Stimulated activated effector memory CD8-positive, alpha-beta T cell treated with anti-CD3 and anti-CD28 coated beads, Interleukin-12 subunit alpha, Interleukin-12 subunit beta, amount 100 ng/mL, for 72 hours (primary cell): ENCODE measurements around the gene NUMB.
"Not testable (repeated sequence)": the region's sequence is repeated elsewhere in the genome, so short reads cannot be mapped to it uniquely, and the experiment has no call there.

Experiments
- ATAC-seq: fragments of 150-1000 bp; cut with Tn5 transposase; 2 replicates; pipeline ENCODE4 v1.10.0; 2021
- DNase-seq, 2 donors: peaks; one replicate each; pipeline ENCODE4 v3.0.0; 2021 to 2022; ENCODE audit warnings: low spot score in 2 of 2
- H3K27ac Mint-ChIP-seq: one replicate; pipeline ENCODE4 v1.8.0; 2022; ENCODE audit warnings: mild to moderate bottlenecking, mixed read lengths
- H3K36me3 Mint-ChIP-seq: one replicate; pipeline ENCODE4 v1.8.0; 2022; ENCODE audit warnings: mild to moderate bottlenecking, mixed read lengths
- H3K4me1 Mint-ChIP-seq: one replicate; pipeline ENCODE4 v1.8.0; 2022; ENCODE audit warnings: mixed read lengths
- H3K4me3 Mint-ChIP-seq: one replicate; pipeline ENCODE4 v1.8.0; 2022; ENCODE audit warnings: mild to moderate bottlenecking, mixed read lengths
- H3K9me3 Mint-ChIP-seq: one replicate; pipeline ENCODE4 v1.8.0; 2022; ENCODE audit warnings: mixed read lengths

The NUMB gene

GRCh38 chr14:73406248-73406647 lies 52.1 kb downstream of the NUMB start:
- DNase-seq, H3K27ac Mint-ChIP-seq, ATAC-seq, H3K9me3 Mint-ChIP-seq, H3K4me1 Mint-ChIP-seq, H3K4me3 Mint-ChIP-seq: not testable (repeated sequence)
- peaks cover 37% of the 10 kb centered on the region for H3K36me3 Mint-ChIP-seq

GRCh38 chr14:73403181-73403752 lies 55.1 kb downstream of the NUMB start:
- H3K4me3 Mint-ChIP-seq = no peak overlapping the region
- H3K27ac Mint-ChIP-seq = peak overlapping the region; percentile 43
- DNase-seq (no peak), ATAC-seq (no peak)
- H3K36me3 Mint-ChIP-seq = peaks cover 21% of the 10 kb centered on the region
- H3K4me1 Mint-ChIP-seq = no peaks in the 10 kb centered on the region
- no peaks in the 10 kb centered on the region for H3K9me3 Mint-ChIP-seq

DNA sequence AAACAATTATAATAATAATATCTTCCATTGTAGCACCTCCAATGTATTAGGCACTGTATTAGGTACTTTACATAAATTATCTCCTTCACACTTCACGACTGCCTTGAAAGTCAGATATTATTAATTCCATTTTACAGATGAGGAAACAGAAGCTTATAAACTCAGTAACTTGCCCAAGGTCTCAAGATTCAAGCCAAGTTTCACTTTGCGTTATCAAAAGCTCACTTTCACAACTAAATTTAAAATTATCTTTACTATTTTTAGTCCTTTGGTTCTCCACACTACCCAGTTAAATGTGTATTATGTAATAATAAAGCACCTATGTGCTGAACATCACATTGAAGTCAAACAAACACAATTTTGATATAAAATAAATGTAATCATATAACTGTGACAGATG lies 55.8 kb downstream of the NUMB start:
- Mint-ChIP-seq H3K4me1 (no peaks in the 10 kb centered on the region), H3K36me3 (peaks cover 14% of the 10 kb centered on the region), H3K9me3 (no peaks in the 10 kb centered on the region), H3K4me3 (no peak overlapping the region), H3K27ac (peak overlapping the region; percentile 43)
- DNase-seq (no peak), ATAC-seq (no peak)

GRCh38 chr14:73397810-73398209 lies 60.5 kb downstream of the NUMB start:
- no peak overlapping the region for H3K4me3 Mint-ChIP-seq
- H3K9me3 Mint-ChIP-seq = no peaks in the 10 kb centered on the region
- ATAC-seq = no peak
- H3K36me3 Mint-ChIP-seq = peaks cover 5% of the 10 kb centered on the region
- H3K4me1 Mint-ChIP-seq = peaks cover 11% of the 10 kb centered on the region
- H3K27ac Mint-ChIP-seq = no peak overlapping the region
- DNase-seq = no peak

DNA sequence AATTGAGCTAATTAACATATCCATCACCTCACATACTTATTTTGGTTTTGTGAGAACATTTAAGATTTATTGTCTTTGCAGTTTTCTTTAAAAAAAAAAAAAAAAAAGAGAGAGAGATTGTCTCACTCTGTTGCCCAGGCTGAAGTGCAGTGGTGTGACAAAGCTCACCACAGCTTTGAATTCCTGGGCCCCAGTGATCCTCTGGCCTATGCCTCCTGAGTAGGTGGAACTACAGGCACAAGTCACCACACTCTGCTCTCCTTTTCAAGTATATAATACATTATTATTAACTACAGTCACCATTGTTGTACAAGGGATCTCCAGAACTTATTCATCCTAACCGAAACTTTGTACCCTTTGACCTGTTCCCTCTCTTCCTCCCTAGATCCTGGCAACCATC lies 64.0 kb downstream of the NUMB start:
- ATAC-seq = no peak
- H3K4me1 Mint-ChIP-seq = peaks cover 20% of the 10 kb centered on the region
- H3K36me3 Mint-ChIP-seq = no peaks in the 10 kb centered on the region
- no peak for DNase-seq
- no peaks in the 10 kb centered on the region for H3K9me3 Mint-ChIP-seq
- H3K4me3 Mint-ChIP-seq = no peak overlapping the region
- no peak overlapping the region for H3K27ac Mint-ChIP-seq

DNA sequence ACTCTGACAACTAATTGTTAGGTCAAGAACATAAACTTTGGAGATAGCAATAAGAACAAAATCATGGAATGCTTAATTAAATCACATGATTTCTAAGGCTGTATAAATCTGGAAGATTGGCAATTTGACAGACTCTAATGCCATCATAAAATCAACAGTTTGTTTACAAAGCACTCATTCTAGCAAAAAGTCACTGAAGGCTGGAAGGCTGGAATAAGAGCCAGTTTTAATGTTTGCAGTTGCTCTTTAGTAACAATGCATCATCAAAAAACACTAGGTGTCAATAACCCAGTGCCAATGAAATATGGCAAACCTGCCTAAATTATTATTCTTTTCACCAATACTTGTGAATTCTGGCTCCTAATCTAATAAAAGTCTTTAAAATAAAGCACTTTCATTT lies 65.0 kb downstream of the NUMB start:
- peaks cover 20% of the 10 kb centered on the region for H3K4me1 Mint-ChIP-seq
- no peak overlapping the region for H3K27ac Mint-ChIP-seq
- H3K9me3 Mint-ChIP-seq = no peaks in the 10 kb centered on the region
- DNase-seq = no peak
- peak overlapping the region; percentile 0 for H3K4me3 Mint-ChIP-seq
- ATAC-seq = no peak
- H3K36me3 Mint-ChIP-seq = no peaks in the 10 kb centered on the region

DNA sequence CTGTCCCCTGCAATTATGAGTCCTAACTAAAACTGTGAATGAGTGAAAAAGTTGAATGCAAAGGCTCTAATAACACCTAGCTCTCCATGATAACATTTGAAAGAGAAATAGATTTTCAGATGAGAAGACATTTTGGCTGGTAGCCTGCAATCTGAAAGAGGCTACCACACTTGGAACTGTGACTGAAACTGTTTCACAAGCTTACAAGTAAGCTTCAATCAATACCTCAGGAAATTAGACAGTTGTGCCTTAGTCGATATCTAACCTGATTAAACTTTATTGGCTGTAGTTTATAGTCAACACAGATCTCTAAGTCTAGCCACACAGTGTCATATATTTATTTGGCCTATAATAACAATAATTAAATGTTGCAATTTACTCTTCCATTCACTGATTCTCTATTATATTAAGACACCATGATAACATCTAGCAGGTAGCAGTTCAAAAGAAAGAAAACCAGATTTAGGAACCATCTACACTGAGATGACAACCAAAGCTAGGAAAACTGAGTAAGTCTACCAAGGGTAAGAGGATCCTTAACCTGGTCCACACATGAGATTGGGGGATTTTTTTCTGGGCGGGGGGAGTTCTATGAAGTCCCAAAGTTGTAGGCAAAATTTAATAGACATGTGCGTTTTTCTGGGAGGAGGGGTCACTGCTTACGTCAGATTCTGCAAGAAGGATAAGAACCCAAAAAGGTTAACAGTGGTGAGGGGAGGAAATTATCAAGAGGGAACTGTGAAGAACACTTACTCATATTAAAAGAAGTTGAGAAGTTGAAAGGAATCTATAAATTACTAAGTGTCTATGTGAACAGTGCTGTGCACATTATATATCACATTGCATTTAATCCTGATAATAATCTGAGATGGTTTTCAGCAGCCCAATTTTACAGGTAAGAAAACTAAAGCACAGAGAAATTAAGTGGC lies 65.8 kb downstream of the NUMB start:
- peaks cover 20% of the 10 kb centered on the region for H3K4me1 Mint-ChIP-seq
- H3K27ac Mint-ChIP-seq = peak overlapping the region; percentile 2
- no peaks in the 10 kb centered on the region for H3K36me3 Mint-ChIP-seq
- peak overlapping the region; percentile 0 for H3K4me3 Mint-ChIP-seq
- DNase-seq (peak in 1 of 2 donors; percentile 53), ATAC-seq (peak; percentile 93)
- H3K9me3 Mint-ChIP-seq = no peaks in the 10 kb centered on the region

DNA sequence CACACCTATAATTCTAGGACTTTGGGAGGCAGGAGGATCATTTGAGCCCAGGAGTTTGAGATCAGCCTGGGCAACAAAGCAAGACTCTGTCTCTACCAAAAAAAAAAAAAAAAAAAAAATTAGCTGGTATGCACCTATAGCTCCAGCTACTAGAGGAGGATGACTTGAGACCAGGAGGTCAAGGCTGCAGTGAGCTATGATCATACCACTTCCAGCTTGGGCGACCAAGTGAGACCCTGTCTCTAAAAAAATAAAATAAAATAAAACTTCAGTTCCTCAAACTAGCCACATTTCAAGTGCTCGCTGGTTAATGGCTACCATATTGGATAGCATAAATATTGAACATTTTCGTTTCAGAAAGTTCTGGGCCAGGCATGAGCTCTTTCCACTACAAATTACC lies 70.5 kb downstream of the NUMB start:
- H3K36me3 Mint-ChIP-seq, DNase-seq, H3K4me3 Mint-ChIP-seq, H3K9me3 Mint-ChIP-seq, H3K4me1 Mint-ChIP-seq, H3K27ac Mint-ChIP-seq, ATAC-seq: not testable (repeated sequence)

- DNase-seq (no peak), ATAC-seq (no peak)
- no peaks in the 10 kb centered on the region for H3K36me3 Mint-ChIP-seq
- H3K4me3 Mint-ChIP-seq = no peak overlapping the region
- H3K9me3 Mint-ChIP-seq = peaks cover 9% of the 10 kb centered on the region
- no peaks in the 10 kb centered on the region for H3K4me1 Mint-ChIP-seq
- no peak overlapping the region for H3K27ac Mint-ChIP-seq
Measured at GRCh38 chr14:73386342-73386741, 72.0 kb downstream of the NUMB start.

DNA sequence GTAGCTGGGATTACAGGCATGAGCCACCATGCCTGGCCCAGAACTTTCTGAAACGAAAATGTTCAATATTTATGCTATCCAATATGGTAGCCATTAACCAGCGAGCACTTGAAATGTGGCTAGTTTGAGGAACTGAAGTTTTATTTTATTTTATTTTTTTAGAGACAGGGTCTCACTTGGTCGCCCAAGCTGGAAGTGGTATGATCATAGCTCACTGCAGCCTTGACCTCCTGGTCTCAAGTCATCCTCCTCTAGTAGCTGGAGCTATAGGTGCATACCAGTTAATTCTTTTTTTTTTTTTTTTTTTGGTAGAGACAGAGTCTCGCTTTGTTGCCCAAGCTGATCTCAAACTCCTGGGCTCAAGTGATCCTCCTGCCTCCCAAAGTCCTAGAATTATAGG lies 73.3 kb downstream of the NUMB start:
- H3K4me1 Mint-ChIP-seq, H3K9me3 Mint-ChIP-seq, H3K27ac Mint-ChIP-seq, H3K36me3 Mint-ChIP-seq, H3K4me3 Mint-ChIP-seq, ATAC-seq, DNase-seq: not testable (repeated sequence)

DNA sequence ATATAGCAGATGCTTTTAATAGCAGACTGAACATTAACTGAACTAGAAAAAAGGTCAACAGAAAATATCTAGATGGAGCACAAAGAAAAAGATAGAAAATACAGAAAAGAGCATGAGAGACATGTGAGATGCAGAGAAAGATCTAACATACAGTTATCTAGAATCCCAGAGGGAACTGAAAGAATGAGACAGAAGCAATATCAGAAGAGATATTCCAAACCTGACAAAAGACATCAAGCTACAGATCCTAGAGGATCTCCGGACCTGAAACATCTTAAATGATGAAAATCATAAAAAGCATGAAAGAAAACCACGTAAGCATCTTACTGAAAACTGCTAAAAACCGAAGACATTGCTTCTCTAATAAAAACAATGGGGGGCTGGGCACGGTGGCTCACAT lies 75.0 kb downstream of the NUMB start:
- H3K4me1 Mint-ChIP-seq = no peaks in the 10 kb centered on the region
- no peaks in the 10 kb centered on the region for H3K36me3 Mint-ChIP-seq
- DNase-seq = no peak
- peaks cover 9% of the 10 kb centered on the region for H3K9me3 Mint-ChIP-seq
- H3K27ac Mint-ChIP-seq = no peak overlapping the region
- H3K4me3 Mint-ChIP-seq = no peak overlapping the region
- no peak for ATAC-seq

- H3K27ac Mint-ChIP-seq = no peak overlapping the region
- no peak overlapping the region for H3K4me3 Mint-ChIP-seq
- no peaks in the 10 kb centered on the region for H3K36me3 Mint-ChIP-seq
- no peak for DNase-seq
- no peak for ATAC-seq
- peaks cover 9% of the 10 kb centered on the region for H3K9me3 Mint-ChIP-seq
- no peaks in the 10 kb centered on the region for H3K4me1 Mint-ChIP-seq
Measured at GRCh38 chr14:73381380-73382013, 76.8 kb downstream of the NUMB start.

DNA sequence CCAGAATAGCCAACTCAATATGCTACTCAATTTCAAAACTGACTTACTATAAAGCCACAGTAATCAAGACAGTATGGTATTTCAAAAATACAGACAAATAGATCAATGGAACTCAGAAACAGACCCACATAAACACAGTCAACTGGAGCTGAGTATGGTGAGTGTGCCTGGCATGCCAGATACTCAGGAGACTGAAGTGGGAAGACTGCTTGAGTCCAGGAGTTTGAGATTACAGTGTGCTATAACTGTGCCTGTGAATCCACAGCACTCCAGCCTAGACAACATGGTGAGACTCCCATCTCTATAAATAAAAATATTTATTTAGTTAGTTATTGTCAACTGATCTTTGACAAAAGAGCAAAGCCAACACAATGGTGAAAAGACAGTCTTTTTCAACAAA lies 81.8 kb downstream of the NUMB start:
- no peaks in the 10 kb centered on the region for H3K36me3 Mint-ChIP-seq
- H3K9me3 Mint-ChIP-seq = no peaks in the 10 kb centered on the region
- H3K27ac Mint-ChIP-seq = no peak overlapping the region
- H3K4me3 Mint-ChIP-seq = no peak overlapping the region
- ATAC-seq = no peak
- H3K4me1 Mint-ChIP-seq = no peaks in the 10 kb centered on the region
- DNase-seq = no peak

DNA sequence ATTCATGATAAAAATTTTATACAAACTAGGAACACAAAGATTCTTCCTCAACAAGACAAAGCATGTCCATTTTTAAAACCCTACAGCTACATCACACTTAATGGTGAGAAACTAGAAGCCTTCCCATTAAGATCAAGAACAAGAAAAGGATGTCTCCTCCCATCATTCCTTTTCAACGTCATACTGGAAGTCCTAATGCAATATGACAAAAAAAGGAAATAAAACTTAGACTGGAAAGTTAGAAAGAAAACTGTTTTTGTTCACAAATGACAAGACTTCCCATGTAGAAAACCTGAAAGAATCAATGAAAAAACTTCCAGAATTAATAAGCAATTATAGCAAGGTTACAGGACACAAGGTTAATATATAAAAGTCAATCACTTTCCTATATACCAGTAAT lies 82.5 kb downstream of the NUMB start:
- no peak overlapping the region for H3K27ac Mint-ChIP-seq
- no peaks in the 10 kb centered on the region for H3K36me3 Mint-ChIP-seq

DNA sequence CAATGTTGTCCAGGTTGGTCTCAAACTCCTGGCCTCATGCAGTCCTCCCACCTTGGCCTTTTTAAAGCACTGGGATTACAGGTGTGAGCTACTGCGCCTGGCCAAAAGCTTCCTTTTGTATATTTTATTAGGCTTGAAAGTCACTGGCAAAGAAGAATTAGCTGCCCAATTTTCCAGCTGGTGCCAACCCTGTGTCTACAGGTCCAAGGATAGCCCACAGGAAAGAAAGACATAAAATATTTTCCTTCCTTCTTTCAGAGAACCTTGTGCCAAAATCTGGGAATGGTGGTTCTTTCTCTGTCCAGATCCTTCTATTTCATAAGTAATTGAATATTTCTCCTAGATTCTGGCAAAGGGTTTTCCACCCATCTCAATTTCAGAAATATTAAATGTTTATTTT lies 84.1 kb downstream of the NUMB start:
- Mint-ChIP-seq H3K36me3 (no peaks in the 10 kb centered on the region), H3K4me3 (no peak overlapping the region), H3K4me1 (no peaks in the 10 kb centered on the region), H3K9me3 (no peaks in the 10 kb centered on the region), H3K27ac (no peak overlapping the region)
- ATAC-seq (no peak), DNase-seq (no peak)

More for the DNA sequence above, 82.5 kb downstream of the NUMB start:
- Mint-ChIP-seq H3K4me3 (no peak overlapping the region), H3K4me1 (no peaks in the 10 kb centered on the region), H3K9me3 (no peaks in the 10 kb centered on the region)
- no peak for ATAC-seq
- DNase-seq = no peak

- H3K4me1 Mint-ChIP-seq = peaks cover 1% of the 10 kb centered on the region
- peaks cover 3% of the 10 kb centered on the region for H3K36me3 Mint-ChIP-seq
- H3K9me3 Mint-ChIP-seq = no peaks in the 10 kb centered on the region
- H3K4me3 Mint-ChIP-seq = no peak overlapping the region
- ATAC-seq (peak; percentile 48), DNase-seq (no peak)
- no peak overlapping the region for H3K27ac Mint-ChIP-seq
Measured at GRCh38 chr14:73372529-73372928, 85.8 kb downstream of the NUMB start.
